Stimulated activated CD4-positive, alpha-beta T cell treated with anti-CD3 and anti-CD28 coated beads, Interleukin-2, amount 100 ng/mL, for 24 hours (primary cell): Measurements from ENCODE around the gene BLOC1S4.
"Not testable (repeated sequence)": the region's sequence is repeated elsewhere in the genome, so short reads cannot be mapped to it uniquely, and the experiment has no call there.

Experiments
- DNase-seq, 2 donors: peaks; one replicate each; pipeline ENCODE4 v3.0.0-alpha.2; 2020

BLOC1S4 gene

DNA sequence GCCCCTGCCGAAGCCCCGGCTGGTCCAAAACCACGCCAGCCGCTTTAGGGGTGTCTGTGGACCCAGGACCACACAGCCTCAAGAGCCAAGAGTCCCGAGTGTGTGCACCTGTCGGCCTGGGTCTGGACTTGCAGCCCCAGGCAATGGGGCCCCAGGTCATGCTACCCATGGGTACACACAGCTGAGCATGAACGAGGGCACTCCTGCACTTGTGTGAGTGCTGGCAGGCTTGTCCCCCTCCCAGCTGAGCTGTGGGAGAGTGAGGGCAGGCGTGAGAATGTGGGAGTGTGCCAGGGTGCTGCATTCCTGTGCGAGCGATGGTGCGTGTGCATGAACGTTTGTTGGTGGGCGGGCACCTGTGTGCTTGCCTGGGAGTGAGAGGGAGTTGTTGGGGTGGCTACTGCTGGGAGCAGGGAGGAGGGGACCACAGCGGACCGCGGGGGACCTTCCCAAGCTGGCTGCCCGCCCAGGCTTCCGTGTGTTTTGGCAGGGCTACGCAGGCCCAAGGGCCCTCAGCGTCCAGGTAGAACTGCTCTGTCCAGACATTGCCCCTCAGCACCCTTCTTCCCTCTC, 30.8 kb downstream of the BLOC1S4 start:
- DNase-seq = no peak

DNA sequence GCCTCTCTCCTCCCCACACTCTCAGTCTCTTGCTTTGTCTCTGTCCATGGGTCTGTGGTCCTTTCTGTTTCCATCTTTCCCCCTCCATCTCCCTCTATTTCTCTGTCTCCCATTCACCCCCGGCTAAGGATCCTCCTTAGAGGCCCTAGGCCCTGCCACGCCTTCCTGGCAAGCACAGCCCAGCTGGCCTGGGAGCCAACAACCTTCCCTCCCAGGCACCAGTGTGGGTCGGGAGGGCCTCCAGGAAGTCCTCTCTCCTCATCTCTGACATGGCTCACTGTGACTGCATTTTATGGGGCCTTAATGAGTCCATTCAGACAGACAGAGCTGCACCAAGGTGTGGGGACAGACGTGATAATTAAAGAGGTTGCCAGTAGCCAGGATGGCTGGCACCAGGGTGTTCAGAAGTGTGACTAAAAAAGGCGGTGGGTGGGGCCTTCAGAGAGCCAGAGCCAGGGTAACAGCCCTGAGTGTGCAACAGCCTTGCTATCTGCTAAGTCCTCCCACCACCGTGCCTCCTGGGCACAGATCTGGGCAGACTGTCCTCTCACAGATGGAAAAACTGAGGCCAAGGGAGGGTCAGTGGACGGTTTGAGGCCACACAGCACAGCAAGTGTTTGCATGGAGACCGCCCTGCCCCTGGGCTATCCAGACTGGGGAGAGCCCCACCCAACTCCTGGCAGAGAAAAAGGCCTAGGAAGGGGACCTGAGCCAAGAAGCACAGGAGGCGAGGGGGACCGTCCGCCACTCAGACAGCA, 31.5 kb downstream of the BLOC1S4 start:
- no peak for DNase-seq

DNA sequence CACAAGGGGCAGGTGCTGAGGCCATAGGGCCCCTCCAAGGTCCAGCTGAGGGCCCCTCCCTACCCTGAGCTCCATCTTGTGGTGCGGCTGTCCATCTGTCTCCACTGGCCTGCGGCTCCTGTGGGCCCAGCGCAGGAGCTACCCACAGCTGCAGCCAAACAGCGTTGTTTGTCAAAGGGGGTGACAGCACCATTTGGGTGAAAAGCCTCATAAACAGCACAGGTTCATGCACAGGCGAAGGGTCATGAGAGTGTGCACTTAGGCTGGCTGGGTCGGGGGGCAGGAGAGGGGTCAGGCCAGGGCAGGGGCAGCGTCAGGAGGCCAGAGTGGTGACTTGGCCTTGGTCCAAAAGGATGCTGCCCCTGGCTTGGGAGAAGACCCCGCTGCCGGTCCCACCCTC, 32.3 kb downstream of the BLOC1S4 start:
- DNase-seq = no peak

DNA sequence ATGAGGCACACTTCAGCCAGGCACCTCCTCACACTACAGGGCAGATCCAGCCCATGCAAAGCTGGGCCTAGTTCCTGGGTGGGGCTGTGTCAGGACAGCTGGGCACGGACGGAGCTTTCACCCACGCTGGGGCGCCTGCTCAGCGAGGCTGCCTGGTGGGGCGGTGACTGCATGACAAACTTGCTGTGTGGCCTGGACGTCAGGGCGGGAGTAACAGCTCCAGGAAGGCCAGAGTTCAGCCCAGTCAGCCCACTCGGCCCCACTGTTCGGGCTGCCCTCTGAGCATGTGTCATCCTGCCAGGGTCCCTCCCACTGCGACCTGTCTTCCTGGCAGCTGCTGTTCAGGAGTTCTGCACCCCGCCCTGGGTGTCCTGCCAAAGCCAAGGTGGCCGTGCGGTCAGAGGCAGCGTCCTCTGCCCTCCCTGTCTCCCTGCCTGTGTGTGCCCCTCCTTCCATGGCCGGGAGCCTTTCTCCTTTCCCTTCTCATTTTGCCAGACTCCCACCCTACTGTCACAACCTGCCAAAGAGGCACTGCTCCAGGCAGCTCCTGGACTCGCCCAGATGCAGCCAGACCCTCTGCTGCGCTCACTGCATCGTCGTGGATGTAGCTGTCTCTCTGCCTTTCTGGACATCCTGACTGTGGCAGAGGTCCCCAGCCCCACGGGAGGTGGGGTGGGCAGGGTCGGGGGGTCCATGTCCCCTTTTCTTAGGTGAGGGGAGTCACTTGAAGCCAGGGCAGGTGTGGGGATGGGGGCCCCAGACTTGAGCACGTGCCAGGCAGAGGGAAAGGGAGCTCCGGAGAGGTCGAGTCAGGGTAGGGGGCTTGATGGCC, 33.6 kb downstream of the BLOC1S4 start:
- no peak for DNase-seq

DNA sequence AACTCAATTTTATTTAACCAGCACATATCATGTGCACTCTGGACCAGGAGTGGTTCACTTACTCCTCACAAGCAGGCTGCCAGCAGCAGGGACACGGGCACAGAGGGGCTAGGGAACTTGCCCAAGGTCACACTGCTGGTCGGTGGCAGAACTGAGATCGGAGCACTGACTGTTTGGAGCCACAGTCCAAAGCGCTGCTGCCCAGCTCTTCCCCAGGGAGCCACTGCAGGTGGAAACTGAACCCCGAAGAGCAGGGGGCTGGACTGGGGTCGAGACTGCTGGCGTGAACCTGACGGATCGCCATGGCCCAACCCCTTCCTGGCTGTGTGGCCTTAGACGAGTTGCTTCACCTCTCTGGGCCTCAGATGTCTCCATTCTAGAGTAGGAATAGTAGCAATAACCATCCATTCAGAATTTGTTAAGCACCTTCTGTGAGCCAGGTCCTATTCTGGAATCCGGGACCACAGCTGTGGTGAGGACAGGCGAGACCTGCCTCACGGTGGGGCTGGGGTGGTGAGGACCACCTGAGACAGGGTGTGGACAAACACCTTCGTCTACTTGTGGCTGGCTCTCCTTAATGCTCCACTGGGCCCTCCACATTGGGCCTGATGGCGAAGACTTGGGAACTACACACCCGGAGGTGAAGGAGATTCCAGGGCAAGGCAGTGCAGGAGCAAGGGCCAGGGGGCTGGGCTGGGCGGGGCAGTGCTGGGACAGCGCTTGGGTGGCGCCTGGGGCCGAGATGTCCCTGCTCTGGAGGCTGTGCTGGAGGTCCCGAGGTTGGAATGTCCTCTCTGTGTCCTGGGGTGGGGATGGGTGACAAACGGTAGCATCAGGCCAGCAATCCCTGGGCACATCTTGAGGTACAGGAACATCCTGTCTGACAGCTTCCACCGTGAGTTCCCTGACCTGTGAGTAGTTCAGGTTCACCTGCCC, 34.6 kb downstream of the BLOC1S4 start:
- DNase-seq = no peak

DNA sequence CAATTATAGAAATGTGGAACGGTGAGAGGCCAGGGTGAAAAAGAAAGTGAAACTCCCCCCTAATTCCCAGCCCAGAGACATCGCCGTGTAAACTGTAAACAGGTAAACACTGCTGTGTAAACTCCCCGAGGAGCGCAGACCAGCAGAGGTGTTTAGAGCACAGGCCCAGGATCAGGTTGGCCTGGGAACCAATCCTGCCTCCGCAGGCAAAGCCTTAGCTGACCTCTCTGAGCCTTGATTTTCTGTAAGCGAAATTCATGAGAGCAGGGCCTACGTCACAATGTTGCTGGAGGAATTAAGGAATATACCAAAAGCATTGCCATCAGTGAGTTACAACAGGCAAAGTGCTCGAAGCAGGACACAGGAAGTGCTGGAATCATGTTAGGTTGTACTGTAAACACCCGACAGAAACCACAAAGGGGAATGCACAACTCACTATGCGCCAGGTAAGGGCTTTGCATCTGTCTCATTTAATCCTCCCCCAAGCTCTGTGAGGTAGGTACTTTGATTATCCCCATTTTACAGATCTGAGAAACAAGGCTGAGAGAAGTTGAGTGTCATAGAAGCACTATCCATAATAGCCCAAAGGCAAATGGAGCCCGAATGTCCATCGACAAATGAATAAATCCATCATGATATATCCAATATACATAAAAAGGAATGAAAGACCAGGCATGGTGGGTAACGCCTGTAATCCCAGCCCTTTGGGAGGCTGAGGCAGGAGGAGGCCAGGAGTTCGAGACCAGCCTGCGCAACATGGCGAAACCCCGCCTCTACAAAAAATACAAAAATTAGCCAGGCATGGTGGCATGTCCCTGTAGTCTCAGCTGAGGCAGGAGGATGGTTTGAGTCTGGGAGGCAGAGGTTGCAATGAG, 35.9 kb downstream of the BLOC1S4 start:
- DNase-seq = no peak

DNA sequence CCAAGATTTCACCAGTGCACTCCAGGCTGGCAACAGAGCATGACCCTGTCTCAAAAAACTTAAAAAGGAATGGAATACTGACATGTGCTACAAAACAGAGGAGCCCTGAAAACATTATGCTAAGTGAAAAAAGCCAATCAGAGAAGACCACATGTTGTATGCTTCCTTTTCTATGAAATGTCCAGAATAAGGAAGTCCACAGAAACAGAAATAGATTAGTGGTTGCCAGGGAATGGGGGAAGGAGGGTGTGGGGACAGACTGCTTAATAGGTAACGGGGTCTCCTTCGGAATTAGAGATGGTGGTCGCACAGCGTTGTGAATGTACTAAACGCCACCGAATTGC, 36.5 kb downstream of the BLOC1S4 start:
- DNase-seq = no peak

DNA sequence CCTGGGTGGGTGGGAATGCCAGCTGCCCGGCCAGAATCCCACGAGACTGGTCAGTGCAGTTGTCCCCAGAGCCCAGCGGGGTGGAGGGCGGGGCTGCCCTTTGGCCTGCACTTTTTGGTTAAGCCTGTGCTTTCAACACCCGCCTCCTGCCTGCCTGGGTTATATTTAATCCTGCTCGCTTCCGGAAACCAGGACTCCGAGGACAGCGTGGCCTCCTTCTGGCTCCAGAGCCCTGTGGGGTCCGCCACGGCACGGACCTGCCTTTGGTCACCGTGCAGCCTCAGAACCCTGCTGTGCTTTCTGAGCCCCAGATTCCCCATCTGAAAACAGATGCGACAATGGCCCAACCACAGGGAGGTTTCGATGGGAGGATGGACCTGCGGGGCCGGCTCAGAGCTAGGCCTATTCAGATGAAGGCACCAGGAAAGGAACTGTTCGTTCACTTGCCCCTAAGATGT, 37.2 kb downstream of the BLOC1S4 start:
- DNase-seq = no peak

DNA sequence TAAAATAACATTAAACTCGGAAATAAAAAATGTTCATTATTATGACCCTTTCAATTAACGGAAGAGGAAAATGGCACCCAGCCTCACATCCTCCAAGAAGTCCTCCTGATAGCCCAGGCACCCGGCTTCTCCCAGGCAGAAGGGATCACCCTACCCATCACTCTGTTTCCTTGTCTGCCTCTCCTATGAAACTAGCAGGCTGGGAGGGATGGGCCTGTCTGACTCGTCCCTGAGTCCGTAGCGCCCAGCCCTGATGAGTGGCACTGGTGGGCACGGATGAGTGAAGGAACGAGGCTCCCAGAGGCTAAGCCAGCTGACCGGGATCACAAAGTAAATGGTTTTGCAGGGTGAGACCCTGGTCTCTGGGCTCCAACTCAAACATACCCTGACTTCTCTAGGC, 37.9 kb downstream of the BLOC1S4 start:
- DNase-seq = no peak

DNA sequence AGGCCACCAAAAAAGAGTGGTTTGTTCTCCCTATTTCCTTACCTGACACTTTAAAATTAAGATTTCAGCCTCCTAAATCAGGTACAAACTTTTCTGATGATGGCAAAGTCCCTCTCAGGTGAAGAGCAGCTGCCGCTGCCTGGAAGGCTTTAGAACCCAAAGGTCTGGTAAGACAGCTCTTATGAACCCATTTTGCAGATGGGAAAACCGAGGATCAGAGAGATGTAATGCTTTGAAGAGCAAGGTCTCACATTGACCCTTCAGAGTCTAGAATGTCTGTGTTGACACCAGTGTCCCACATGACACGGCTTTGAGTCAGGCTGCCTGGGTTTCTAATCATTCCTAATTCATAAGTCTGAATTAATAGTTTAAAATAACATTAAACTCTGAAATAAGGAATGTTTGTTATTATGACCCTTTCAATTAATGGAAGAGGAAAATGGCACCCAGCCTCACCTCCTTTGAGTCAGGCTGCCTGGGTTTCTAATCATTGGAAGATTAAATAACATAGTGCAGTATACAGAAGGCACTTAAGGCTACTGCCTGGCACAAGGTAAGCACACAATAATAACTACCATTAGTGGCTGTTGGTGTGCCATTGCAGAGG, 38.6 kb downstream of the BLOC1S4 start:
- no peak for DNase-seq

DNA sequence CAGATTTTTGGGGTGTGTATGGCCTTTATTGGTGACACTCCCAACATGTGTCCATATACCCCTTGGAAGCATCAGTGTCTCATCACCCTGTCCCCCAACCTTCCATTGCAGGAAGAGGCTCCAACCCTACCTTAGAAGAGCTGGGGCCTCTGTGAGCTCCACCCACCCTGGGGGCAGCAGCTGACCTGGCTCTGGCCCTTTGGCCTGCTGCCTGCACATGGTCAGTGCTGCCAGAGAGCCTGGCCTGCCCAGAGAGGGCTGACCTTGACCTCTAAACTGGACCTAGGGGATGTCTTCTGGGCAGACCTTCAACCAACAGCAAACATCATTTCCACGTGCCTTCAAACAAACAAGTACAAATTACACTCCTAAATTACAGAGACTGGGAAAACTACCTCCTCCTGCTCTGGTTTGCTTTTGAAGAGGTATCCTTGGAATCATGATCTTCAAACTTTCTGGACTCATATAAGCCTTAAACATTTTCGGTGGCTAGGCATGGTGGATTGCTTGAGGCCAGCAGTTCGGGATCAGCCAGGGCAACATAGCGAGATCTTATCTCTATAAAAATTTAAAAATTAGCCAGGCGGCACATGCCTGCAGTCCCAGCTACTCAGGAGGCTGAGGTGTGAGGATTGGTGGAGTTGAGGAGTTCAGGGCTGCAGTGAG, 39.2 kb downstream of the BLOC1S4 start:
- no peak for DNase-seq

DNA sequence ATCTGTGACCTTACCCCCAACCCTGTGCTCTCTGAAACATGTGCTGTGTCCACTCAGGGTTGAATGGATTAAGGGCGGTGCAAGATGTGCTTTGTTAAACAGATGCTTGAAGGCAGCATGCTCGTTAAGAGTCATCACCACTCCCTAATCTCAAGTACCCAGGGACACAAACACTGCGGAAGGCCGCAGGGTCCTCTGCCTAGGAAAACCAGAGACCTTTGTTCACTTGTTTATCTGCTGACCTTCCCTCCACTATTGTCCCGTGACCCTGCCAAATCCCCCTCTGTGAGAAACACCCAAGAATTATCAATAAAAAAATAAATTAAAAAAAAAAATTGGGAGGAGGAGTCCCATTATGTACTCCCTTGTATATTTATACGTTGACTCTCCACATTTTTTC, 40.4 kb downstream of the BLOC1S4 start:
- not testable (repeated sequence) for DNase-seq

DNA sequence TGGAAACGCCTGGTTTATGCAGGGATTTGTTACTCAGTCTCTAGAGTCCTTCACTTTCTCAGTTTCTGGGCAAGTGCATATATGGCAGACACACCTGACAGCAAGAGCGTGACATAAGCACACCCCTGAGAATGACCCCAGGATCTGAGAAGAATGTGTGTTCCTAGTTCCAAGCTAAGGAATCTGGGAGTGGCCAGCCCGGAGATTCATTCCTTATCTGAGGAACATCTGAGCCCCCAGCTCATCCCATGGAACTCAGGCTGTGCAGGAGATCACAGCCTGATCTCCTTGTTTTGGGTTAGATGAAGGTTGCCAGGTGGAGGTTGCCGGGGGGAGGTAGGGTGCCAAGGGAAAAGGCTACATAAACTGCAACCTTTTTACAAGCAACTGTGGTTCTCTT, 42.8 kb downstream of the BLOC1S4 start:
- DNase-seq = no peak

DNA sequence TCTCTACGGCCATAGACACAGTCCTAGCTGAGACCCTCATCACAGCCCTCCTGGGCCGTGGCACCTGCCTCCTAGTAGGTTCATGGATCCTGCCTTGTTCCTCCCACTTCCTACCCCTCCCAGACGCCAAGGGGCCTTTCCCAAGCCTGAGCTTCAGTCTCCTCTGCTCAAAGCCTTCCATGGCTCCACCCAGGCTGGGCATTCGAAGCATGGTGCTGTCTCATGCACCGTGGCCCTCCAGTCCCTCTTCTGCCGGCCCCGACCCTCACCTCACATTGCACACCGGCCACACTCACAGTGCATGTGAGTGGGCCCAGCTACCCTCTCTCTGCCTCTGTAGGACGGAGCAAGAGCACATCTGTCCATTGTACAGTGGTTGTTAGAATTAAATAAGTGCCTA, 44.9 kb downstream of the BLOC1S4 start:
- no peak for DNase-seq

DNA sequence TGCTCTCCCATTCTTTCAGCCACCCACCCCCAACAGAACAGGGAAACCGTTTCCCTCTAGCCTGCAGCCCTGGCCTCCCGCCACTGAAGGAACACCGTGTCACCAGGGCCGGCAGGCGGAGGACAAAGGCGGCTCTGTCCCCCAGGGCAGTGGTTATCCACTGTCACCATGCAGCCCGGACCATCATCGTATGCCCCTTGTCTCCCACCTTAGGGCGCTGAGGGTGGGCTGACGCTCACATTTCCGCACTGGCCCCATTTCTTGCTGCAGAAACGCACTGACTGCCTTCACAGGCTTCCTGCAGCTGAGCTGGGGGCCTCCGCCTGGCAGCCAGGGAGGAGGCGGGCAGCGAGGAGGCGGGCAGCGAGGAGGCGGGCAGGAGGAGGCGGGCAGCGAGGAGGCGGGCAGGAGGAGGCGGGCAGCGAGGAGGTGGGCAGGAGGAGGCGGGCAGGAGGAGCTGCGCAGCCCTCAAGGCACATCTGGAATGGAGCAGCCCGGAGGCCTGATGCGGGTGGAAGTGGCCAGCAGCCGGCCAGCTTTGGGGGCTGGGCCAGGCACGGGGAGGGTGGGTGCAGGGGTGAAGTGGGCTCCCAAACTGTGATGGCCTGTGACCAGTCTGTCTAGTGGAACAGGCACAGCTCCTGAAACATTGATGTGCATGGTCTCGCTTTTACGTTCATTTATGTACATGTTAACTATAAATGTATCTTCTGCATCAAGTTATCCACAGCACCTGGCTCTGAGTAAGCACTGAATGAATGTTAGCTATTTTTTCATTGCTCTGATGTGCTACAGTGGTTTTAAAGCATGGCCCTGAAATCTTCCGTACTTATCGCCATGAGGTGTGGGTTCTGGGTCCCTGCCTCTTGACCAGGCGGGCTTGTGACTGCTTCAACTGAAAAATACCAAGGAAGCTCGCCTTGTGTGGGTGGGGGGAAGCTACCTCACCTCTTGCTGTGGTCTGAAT, 46.0 kb downstream of the BLOC1S4 start:
- DNase-seq = no peak

DNA sequence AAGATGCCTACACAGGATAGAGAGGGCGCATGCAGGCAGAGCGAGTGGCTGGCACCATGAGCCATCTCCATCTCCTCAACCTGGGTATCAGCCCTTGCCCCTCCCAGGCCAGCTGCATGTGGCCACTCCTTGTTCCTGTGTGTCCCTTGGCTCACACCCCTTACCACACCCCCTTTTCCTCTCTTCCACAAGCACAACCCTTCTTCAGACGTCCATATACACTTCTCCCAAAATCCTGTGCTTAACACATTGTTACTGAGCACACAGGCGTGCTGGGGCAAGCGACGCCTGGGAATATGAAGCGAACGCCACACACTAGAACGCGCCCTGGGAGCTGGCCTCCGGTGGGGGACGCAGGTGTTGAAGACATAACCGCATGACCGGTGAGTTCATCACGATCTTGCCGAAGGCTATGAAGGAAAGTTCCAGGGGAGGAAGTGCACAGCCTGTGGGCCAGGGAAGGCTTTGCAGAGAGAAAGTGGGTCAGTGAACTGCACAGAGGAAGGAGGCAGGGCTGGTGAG, 47.4 kb downstream of the BLOC1S4 start:
- DNase-seq = no peak

DNA sequence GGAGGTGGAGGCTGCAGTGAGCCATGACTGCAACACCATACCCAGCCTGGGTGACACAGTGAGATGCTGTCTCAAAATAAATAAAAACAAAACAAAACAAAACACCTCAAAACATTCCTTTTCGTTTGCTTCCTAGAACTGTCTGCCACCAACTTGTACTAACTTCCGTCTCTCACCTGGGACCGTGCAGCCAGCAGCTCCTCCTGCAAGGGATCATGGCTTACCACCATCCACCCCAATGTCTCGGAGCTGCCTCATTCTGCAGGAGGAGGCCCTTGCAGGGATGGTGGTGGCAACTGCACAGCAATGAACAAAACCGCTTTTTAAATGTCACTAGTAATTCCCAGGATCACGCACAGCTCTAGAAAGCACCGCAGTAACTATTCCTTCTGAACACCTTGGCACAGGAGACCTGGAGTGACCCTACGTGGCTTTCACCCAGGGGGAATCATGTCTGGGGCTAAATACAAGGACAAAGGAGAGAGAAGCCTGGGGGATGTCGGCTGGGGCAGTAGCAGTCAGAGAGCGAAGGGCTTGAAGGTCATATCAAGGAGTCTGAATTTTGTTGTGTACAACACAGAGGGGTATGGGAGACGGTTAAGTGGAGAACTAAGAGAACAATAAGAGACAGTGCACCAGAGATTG, 49.1 kb downstream of the BLOC1S4 start:
- no peak for DNase-seq

DNA sequence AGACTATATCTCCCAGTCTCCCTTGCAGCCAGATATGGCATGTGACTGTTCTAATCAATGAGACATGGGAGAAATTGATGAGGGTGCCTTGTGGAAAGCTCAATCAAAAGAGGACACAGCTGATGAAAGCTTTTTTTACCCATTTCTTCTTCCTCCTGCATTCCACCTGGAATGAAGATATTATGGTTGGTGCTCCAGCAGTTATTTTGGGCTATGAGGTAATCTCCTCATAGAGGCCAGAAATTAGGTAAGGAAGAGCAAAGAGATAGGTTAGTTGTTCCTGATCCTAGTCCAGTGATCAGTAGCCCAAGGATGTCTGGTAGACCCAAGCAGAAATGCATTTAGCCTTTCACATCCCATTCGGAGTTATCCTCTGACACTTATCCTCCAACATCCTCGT, 49.7 kb downstream of the BLOC1S4 start:
- no peak for DNase-seq
